Mesenchymal stem cell (in vitro differentiated cells and primary cell): ENCODE measurements around the gene C19orf73.

Experiments used
- DNase-seq: peaks from one replicate; pipeline ENCODE4 v3.0.0-alpha.2; 2013
- H2AFZ ChIP-seq: one replicate; pipeline ENCODE4 v1.6.1; 2013; ENCODE audit warnings: low read depth, mild to moderate bottlenecking, control low read depth, inconsistent platforms, low read length, moderate library complexity
- H2AK5ac ChIP-seq: 2 replicates; pipeline ENCODE4 v1.6.1; 2013; ENCODE audit warnings: low read length, moderate library complexity, mild to moderate bottlenecking, inconsistent platforms; ENCODE audit not compliant: severe bottlenecking
- H2BK120ac ChIP-seq: one replicate; pipeline ENCODE4 v1.6.1; 2013; ENCODE audit warnings: low read depth, mild to moderate bottlenecking, inconsistent platforms, low read length, moderate library complexity
- H2BK12ac ChIP-seq, 2 experiments: one replicate each; pipeline ENCODE4 v1.6.1; 2013; ENCODE audit warnings: inconsistent platforms in 2 of 2, low read length in 2 of 2, mild to moderate bottlenecking in 2 of 2, moderate library complexity in 2 of 2, control low read depth in 1 of 2
- H2BK15ac ChIP-seq: one replicate; pipeline ENCODE4 v1.6.1; 2013; ENCODE audit warnings: mild to moderate bottlenecking, low read depth, inconsistent platforms; ENCODE audit not compliant: poor library complexity, severe bottlenecking
- H2BK5ac ChIP-seq: 2 replicates; pipeline ENCODE4 v1.6.1; 2013; ENCODE audit warnings: low read depth, mild to moderate bottlenecking, low read length, control low read depth, inconsistent platforms; ENCODE audit not compliant: poor library complexity, severe bottlenecking
- H3K14ac ChIP-seq, 2 experiments: one replicate each; pipeline ENCODE4 v1.6.1; 2013; ENCODE audit warnings: inconsistent platforms in 2 of 2, low read length in 2 of 2, control low read depth in 1 of 2, mild to moderate bottlenecking in 1 of 2, moderate library complexity in 1 of 2
- H3K18ac ChIP-seq, 2 experiments: one replicate each; pipeline ENCODE4 v1.6.1; 2013; ENCODE audit warnings: inconsistent platforms in 2 of 2, low read length in 2 of 2, control low read depth in 1 of 2, low read depth in 1 of 2, mild to moderate bottlenecking in 1 of 2
- H3K23ac ChIP-seq, 2 experiments: one replicate each; pipeline ENCODE4 v1.6.1; 2013; ENCODE audit warnings: inconsistent platforms in 2 of 2, low read length in 2 of 2, mild to moderate bottlenecking in 2 of 2, moderate library complexity in 2 of 2, control low read depth in 1 of 2
- H3K27ac ChIP-seq: 2 replicates; pipeline ENCODE4 v1.5.1; 2013; ENCODE audit warnings: mild to moderate bottlenecking, moderate library complexity, low read length, control low read depth, inconsistent platforms; ENCODE audit not compliant: poor library complexity, severe bottlenecking
- H3K27me3 ChIP-seq, 2 experiments: 2 replicates each; pipeline versions ENCODE4 v1.6.1 to v1.7.0; 2013; ENCODE audit warnings: low read length in 2 of 2, mild to moderate bottlenecking in 2 of 2, moderate library complexity in 2 of 2, control low read depth in 1 of 2, inconsistent platforms in 1 of 2; ENCODE audit not compliant: control insufficient read depth in 1 of 2, insufficient read depth in 1 of 2
- H3K36me3 ChIP-seq, 2 experiments: 2 replicates each; pipeline versions ENCODE4 v1.6.1 to v1.7.0; 2013; ENCODE audit warnings: low read length in 2 of 2, control low read depth in 1 of 2, inconsistent platforms in 1 of 2, low read depth in 1 of 2, mild to moderate bottlenecking in 1 of 2; ENCODE audit not compliant: insufficient read depth in 2 of 2, control insufficient read depth in 1 of 2
- H3K4ac ChIP-seq, 2 experiments: one replicate each; pipeline ENCODE4 v1.6.1; 2013; ENCODE audit warnings: inconsistent platforms in 2 of 2, low read length in 2 of 2, mild to moderate bottlenecking in 2 of 2, moderate library complexity in 2 of 2, control low read depth in 1 of 2, low read depth in 1 of 2
- H3K4me1 ChIP-seq: 2 replicates; pipeline ENCODE4 v1.6.1; 2013; ENCODE audit warnings: low read depth, low read length, control low read depth; ENCODE audit not compliant: control insufficient read depth, insufficient read depth
- H3K4me2 ChIP-seq: 2 replicates; pipeline ENCODE4 v1.6.1; 2013; ENCODE audit warnings: low read length, mild to moderate bottlenecking, inconsistent platforms; ENCODE audit not compliant: poor library complexity, severe bottlenecking
- H3K4me3 ChIP-seq, 2 experiments: 2 replicates each; pipeline versions ENCODE4 v1.5.1 to v1.7.0; 2013; ENCODE audit warnings: low read length in 2 of 2, mild to moderate bottlenecking in 2 of 2, control low read depth in 1 of 2, low read depth in 1 of 2; ENCODE audit not compliant: insufficient read depth in 1 of 2
- H3K79me1 ChIP-seq: replicated peaks from 2 replicates; pipeline ENCODE4 v1.6.1; 2013; ENCODE audit warnings: mild to moderate bottlenecking, control low read depth, low read length, inconsistent platforms; ENCODE audit not compliant: poor library complexity, severe bottlenecking
- H3K9ac ChIP-seq: 2 replicates; pipeline ENCODE4 v1.7.0; 2013; ENCODE audit warnings: mild to moderate bottlenecking, low read length, moderate library complexity
- H3K9me3 ChIP-seq: 2 replicates; pipeline ENCODE4 v1.7.0; 2013; ENCODE audit warnings: mild to moderate bottlenecking, low read length; ENCODE audit not compliant: control insufficient read depth
- H4K8ac ChIP-seq: one replicate; pipeline ENCODE4 v1.6.1; 2013; ENCODE audit warnings: inconsistent platforms, mild to moderate bottlenecking, low read length, moderate library complexity
- H4K91ac ChIP-seq: one replicate; pipeline ENCODE4 v1.6.1; 2013; ENCODE audit warnings: mild to moderate bottlenecking, low read length, inconsistent platforms
- WGBS: methylation state at CpG from one replicate; pipeline ENCODE4 v1.1.7; 2013; ENCODE audit warnings: mixed read lengths; 5-methylcytosine and 5-hydroxymethylcytosine counted together

The C19orf73 gene

GRCh38 chr19:49130325-49130724 lies 11.4 kb upstream of the C19orf73 start:
- H2AK5ac ChIP-seq: no peak overlapping the region
- no peak overlapping the region for H2AFZ ChIP-seq
- no peak overlapping the region for H3K4me2 ChIP-seq
- DNase-seq: no peak
- H4K8ac ChIP-seq: no peak overlapping the region
- no peak overlapping the region for H3K27ac ChIP-seq
- H3K4ac ChIP-seq: no peak overlapping the region
- H2BK5ac ChIP-seq: no peak overlapping the region
- H4K91ac ChIP-seq: no peak overlapping the region
- H2BK15ac ChIP-seq: no peak overlapping the region
- H3K9ac ChIP-seq: no peak overlapping the region
- H2BK120ac ChIP-seq: no peak overlapping the region
- H3K23ac ChIP-seq: no peak overlapping the region
- 96% methylated on average over 24 of the region's 24 CpGs for WGBS
- H2BK12ac ChIP-seq: peak overlapping the region in 1 of 2 experiments; percentile 26
- H3K4me3 ChIP-seq: no peak overlapping the region
- H3K36me3 ChIP-seq: peaks cover 0 to 5% of the 10 kb centered on the region in 2 experiments
- H3K9me3 ChIP-seq: no peaks in the 10 kb centered on the region
- H3K18ac ChIP-seq: no peak overlapping the region
- H3K4me1 ChIP-seq: peaks cover 11% of the 10 kb centered on the region
- H3K79me1 ChIP-seq: peaks cover 2% of the 10 kb centered on the region
- peak overlapping the region in 1 of 2 experiments; percentile 45 for H3K14ac ChIP-seq
- peaks cover 3 to 35% of the 10 kb centered on the region in 2 experiments for H3K27me3 ChIP-seq

DNA sequence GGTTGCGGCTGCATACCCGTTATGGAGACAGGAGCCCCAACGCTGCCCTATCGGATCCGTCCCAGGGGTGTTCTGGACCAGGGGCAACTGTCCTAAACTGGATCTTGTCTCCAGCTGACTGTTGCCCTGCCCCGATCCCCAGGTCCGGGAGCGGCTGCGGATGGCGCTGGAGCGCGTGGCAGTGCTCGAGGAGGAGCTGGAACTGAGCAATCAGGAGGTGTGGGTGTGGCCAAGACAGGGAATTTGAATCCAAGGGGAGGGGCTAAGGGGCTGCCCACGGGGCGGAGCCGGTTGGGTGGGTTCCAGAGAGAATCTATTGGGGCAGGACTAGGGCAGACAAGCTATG lies 10.3 kb upstream of the C19orf73 start:
- H2BK5ac ChIP-seq: no peak overlapping the region
- H3K27me3 ChIP-seq: peaks cover 5 to 33% of the 10 kb centered on the region in 2 experiments
- H2BK15ac ChIP-seq: no peak overlapping the region
- no peak overlapping the region for H4K91ac ChIP-seq
- H2AFZ ChIP-seq: no peak overlapping the region
- no peak overlapping the region for H3K23ac ChIP-seq
- no peak overlapping the region for H3K4me3 ChIP-seq
- peak overlapping the region; percentile 6 for H4K8ac ChIP-seq
- DNase-seq: no peak
- no peak overlapping the region for H3K14ac ChIP-seq
- no peak overlapping the region for H3K27ac ChIP-seq
- H3K9me3 ChIP-seq: no peaks in the 10 kb centered on the region
- no peak overlapping the region for H2BK12ac ChIP-seq
- H2AK5ac ChIP-seq: no peak overlapping the region
- no peak overlapping the region for H3K9ac ChIP-seq
- peaks cover 11% of the 10 kb centered on the region for H3K4me1 ChIP-seq
- H2BK120ac ChIP-seq: no peak overlapping the region
- H3K4ac ChIP-seq: no peak overlapping the region
- H3K79me1 ChIP-seq: peaks cover 2% of the 10 kb centered on the region
- no peak overlapping the region for H3K18ac ChIP-seq
- H3K4me2 ChIP-seq: no peak overlapping the region
- 84% methylated on average over 16 of the region's 16 CpGs for WGBS
- peaks cover 0 to 5% of the 10 kb centered on the region in 2 experiments for H3K36me3 ChIP-seq

DNA sequence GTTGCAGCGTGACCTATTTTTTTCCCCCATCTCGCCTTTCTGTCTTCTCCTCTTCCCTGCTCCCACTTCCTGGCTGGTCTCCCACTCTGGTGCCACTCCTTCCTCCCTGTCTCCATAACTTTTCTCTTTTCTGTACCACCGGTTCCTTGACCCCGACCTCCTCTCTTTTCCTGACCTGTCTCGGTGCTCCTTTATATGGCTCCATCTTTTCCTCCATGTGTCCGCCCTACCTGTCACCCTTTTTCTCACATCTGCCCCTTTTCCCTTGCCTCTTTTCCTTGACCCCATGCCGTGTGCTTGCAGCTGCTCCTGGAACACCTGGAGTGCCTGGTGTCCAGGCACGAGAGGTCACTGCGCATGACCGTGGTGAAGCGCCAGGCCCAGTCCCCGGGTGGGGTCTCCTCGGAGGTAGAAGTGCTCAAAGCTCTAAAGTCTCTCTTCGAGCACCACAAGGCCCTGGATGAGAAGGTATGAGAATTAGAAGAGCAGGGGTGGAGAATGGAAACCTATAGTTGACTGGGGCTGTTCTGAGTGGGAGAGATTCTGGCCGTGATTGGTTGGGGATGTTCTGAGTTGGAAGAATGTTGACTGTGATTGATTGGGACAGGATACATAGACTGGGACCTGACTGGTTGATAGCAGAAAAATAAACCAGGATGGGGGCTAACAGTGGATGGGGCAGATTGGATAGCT lies 9.7 kb upstream of the C19orf73 start:
- Histone ChIP-seq H3K23ac (no peak overlapping the region), H4K8ac (peak overlapping the region; percentile 6), H3K18ac (no peak overlapping the region), H2BK12ac (no peak overlapping the region), H3K9me3 (no peaks in the 10 kb centered on the region), H3K4me2 (no peak overlapping the region), H3K79me1 (peaks cover 2% of the 10 kb centered on the region), H3K4me3 (no peak overlapping the region), H4K91ac (no peak overlapping the region), H3K4ac (peak overlapping the region in 1 of 2 experiments; percentile 56), H2BK5ac (no peak overlapping the region), H2AK5ac (no peak overlapping the region), H3K27ac (no peak overlapping the region), H3K14ac (no peak overlapping the region), H3K9ac (no peak overlapping the region), H2BK120ac (no peak overlapping the region), H2AFZ (no peak overlapping the region), H3K36me3 (peaks cover 0 to 5% of the 10 kb centered on the region in 2 experiments), H2BK15ac (no peak overlapping the region), H3K4me1 (peaks cover 11% of the 10 kb centered on the region), H3K27me3 (peaks cover 5 to 29% of the 10 kb centered on the region in 2 experiments)
- WGBS: 81% methylated on average over 15 of the region's 15 CpGs
- DNase-seq: no peak

DNA sequence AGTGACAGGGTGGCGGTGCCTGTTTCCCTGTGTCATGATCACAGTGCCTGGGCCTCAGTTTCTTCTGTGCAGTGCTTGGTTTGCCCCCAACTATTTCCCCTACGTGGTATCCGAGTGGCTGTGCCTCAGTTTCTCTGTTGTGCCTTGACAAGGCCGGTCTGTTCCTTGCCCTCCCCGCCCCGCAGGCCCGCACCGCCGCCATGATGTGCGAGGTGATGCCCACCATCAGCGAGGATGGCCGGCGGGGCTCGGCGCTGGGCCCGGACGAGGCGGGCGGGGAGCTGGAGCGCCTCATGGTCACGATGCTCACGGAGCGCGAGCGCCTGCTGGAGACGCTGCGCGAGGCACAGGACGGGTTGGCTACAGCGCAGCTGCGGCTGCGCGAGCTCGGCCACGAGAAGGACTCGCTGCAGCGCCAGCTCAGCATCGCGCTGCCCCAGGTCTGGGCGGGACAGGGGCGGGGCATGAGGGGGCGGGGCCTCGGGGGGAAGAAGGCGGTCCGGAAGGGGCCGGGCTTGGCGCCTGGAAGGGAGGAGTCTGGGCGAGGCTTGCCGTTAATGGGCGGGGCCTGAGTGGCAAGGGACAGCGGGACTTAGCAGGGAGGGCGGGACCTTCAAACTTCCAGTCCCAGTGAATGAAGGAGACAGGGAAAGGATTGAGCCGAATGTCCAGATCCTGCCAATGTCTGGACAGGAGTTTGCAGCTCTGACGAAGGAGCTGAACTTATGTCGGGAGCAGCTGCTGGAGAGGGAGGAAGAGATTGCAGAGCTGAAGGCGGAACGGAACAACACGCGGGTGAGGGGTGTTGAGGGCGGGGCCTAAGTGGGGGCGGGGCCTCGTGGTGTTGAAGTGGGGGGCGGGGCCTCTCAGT lies 9.0 kb upstream of the C19orf73 start:
- Histone ChIP-seq H2AFZ (peak overlapping the region; percentile 97), H2BK5ac (no peak overlapping the region), H3K4me3 (peak overlapping the region; percentile 51 to 54), H3K18ac (peak overlapping the region; percentile 81 to 85), H3K4me1 (peaks cover 8% of the 10 kb centered on the region), H3K27me3 (peaks cover 5 to 24% of the 10 kb centered on the region in 2 experiments), H2BK12ac (peak overlapping the region in 1 of 2 experiments; percentile 61), H3K36me3 (peaks cover 0 to 5% of the 10 kb centered on the region in 2 experiments), H3K14ac (peak overlapping the region in 1 of 2 experiments; percentile 78), H3K79me1 (peaks cover 2% of the 10 kb centered on the region), H3K4me2 (peak overlapping the region; percentile 87), H2AK5ac (peak overlapping the region; percentile 87), H2BK15ac (peak overlapping the region; percentile 44), H4K8ac (peak overlapping the region; percentile 66), H3K4ac (peak overlapping the region; percentile 77 to 89), H2BK120ac (no peak overlapping the region), H3K9ac (no peak overlapping the region), H3K27ac (no peak overlapping the region), H3K23ac (no peak overlapping the region), H3K9me3 (no peaks in the 10 kb centered on the region), H4K91ac (peak overlapping the region; percentile 90)
- DNase-seq: peak; percentile 98
- 5% methylated on average over 60 of the region's 63 CpGs for WGBS
